Stimulated activated CD8-positive, alpha-beta memory T cell treated with anti-CD3 and anti-CD28 coated beads, Interleukin-12 subunit alpha, Interleukin-12 subunit beta, amount 100 ng/mL, for 1 hour (primary cell): Measurements from ENCODE around the gene LRIG1.

Experiments used
- DNase-seq: peaks from one replicate; pipeline ENCODE4 v3.0.0-alpha.2; 2020; ENCODE audit warnings: low read depth

Gene LRIG1

DNA sequence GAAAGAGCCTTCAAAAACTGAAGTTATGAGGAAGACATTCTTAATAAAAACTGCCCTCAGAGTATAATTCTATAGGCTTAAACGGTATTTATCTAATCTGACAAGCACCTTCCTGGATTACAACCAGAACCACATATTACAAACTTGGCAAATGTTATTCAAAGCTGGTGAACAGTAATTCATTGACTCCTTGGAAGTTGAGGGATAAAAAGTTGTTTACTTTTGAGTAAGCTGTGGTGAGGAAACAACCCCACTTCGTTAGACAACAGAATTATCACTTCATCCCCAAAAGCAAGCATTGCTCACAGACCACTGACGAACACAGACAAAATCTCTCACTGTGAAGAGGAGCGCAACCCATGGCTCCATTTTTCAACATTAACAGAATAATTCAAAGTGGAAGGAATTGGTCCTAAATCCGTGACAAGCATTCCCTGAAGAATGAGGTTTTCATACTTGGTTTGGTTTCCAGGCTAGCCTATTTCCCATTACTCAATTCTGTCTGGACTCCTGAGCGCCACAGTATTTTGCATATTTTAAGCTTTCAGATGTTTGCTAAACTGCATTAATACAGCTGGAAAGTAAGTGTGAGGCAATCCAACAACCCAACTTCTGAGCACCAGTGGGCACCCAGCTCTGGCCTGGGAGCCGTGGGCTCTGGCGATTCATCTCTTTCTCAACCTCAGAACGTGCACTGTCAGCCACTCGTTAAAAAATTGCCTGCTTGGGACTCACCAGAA, 32.7 kb downstream of the LRIG1 start:
- DNase-seq = no peak

- no peak for DNase-seq
These were observed 34.1 kb downstream of the LRIG1 start for GRCh38 chr3:66466606-66467270.

DNA sequence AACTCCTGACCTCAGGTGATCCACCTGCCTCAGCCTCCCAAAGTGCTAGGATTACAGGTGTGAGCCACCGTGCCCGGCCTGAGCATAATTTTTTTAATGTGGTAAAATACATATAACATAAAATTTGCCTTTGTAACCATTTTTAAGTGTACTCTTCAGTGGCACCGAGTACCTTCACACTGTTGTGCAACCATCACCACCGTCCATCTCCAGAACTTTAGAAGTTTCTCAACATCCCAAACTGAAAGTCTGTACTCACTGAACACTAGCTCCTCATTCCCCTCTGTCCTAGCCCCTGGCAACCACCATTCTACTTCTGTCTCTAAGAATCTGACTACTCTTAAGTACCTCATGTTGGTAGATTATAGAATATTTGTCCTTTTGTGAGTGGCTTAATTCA, 35.2 kb downstream of the LRIG1 start:
- DNase-seq = no peak

GRCh38 chr3:66465034-66465433, 35.8 kb downstream of the LRIG1 start:
- no peak for DNase-seq

DNA sequence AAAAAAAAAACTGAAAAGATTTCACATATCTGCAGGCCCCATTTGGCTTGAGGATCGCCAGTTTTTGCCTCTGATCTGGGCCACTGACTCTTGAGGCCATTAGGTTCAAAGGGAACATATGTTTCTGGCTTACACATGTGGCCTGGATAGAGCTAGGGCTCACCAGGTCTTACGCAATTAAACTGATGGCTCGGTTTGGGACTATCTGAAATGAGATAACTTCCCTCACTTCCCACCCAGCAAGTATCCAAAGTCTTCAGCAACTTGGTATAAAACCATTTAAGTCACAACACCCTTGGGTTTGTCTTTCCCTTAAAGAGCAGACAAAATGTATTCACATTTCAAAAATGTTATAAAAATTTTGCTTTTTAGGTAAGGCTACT, 36.3 kb downstream of the LRIG1 start:
- no peak for DNase-seq

- no peak for DNase-seq
These were observed 36.9 kb downstream of the LRIG1 start for GRCh38 chr3:66463730-66464511.

DNA sequence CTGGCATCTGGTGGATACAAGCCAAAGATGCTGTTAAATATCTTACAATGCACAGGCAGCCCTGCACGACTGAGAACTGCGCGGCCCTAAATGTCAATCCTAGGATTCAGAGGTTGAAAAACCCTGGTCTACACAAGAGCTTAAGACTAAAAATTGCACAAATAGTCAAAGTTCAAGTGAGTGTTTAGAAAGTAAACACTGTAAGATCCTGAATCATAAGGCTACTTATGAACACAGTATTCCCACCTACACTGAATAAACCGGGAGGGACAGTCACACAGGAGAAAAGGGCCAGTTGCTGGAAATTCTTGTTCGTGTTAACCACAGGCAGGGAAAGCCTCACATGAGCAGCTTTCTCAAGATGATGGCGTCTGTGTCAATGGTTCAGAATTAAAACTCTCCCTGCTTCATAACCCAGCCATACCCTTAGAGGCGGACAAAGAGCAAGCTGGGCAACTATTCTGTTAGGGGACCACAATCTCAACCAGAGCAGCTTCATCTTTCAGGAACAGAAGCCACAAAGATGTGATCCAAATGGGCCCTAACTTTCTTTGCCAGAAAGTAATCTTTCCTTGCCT, 37.7 kb downstream of the LRIG1 start:
- DNase-seq = no peak

DNA sequence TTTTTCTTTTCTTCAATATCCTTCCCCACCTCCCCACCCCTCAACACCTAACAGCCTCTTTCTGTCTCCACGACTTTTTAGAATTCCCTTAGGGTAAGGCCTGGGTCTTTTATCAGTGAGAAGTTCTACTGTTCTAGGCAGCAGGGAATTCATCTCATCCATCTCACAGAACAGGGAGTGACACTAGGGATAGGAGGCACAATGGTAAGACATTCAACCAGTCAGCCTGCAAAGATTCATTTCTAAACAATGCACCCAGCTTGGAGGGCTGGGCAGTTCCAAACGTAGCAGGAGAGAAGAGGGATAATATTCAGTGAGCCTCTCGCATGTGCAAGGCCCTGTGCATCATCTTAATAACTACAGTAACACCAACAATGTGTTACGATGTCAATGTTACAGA, 43.6 kb downstream of the LRIG1 start:
- no peak for DNase-seq

DNA sequence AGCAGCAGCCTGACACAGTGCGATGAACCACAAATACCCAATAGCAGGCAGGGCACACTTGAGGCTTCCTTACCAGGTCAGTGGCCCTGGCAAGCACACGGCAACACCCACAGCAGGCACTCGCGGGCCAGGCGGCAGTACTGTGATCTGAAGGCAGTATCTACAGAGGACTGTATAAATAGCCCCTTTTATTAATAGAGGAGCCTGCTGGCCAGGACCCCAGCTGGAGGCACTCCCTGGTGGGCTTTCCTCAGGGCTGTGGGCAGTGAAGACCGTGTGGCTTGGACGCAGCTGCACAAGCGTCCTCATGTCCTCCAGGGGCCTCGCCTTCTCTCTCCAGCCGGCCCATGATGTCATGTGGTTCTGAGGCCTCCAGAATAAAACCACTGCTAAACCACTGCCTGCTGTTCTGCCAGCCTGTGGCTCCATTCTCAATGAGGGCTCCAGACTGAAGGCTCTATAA, 44.1 kb downstream of the LRIG1 start:
- no peak for DNase-seq

DNA sequence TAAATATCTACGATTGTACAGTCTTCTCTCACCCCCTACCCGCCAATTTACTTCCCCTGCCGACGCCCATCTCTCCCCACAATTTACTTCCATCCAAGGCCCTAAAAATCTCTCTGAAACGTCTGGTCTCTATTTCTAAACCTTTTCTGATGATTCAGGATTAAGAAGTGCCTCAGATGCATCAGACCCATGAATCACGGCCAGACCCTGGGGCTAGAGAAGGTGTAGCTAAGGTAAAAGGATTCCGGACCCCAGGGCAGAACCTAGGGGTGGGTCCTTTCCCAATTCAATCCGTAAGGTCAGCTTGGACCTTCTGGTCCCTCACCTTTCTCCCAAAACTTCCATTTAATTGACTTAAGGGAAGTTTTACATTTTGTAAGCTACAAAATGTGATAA, 46.4 kb downstream of the LRIG1 start:
- DNase-seq = no peak

DNA sequence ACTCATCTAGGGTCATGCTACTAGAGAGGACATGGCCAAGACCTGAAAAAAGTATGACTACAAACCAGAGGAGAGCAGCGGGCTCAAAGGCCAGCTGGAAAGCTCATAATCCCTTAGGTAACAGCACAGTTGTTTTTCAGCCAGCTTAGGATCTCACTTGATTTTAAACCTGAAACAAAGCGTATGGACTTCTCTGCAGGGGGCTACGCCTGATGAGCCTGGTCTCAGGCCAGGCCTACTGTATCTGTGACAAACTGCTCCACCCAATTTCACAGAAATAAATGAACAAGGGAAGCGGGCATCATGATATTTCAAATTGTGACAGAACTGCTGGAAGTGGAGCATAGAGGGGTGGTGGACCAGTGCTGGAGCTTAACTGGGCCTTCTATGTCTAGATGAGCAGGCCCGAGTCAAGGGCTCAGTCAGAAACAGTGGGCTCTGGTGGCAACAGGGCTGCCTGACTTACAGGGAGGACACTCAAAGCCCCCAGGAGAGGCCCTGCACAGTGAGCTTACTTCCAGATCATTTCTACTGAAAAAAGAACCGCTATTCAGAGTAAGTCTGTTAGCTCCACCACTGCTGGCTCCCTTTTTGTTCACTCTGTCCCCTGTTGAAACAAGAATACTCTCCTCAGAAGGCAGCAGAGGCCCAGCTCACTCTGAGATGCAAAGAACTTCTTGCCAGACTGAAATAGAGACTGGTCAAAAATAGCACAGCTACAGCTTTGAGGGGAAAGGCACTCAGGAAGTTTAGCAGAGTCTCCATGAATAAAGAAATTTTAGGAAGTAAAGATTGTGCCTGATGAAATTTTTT, 47.0 kb downstream of the LRIG1 start:
- DNase-seq = no peak

- no peak for DNase-seq
These were observed 48.4 kb downstream of the LRIG1 start for GRCh38 chr3:66452303-66453011.

- DNase-seq = no peak
These were observed 49.1 kb downstream of the LRIG1 start for GRCh38 chr3:66451766-66452165.

DNA sequence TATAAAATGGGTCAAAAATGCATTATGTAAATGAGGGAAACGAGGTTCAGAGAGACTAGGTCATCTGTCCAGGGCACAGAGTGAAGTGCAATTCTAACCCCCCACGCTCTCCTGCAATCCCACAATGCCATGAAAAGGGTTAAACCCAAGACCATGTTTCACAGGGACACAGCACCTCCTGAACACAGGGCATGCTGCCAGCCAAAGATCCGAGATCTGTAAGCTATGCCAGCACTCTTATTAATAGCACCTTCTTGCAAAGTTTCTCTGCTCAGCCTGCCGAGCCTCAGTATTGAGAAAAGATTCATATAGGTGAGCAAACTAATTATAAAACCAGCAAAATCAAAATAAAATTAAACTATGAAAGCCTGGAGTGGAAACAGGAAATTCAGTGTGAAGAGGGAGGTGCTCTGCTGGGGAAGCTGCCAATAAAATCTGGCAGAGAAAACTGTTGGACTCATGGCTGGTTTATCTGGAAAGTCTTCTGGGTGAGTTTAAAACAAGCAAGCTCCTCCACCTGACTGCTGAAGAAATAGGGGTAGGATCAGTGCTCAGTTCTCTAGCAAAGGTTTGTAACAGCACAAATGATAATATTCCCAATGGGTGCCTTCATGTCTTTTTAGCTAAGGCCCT, 50.3 kb downstream of the LRIG1 start:
- no peak for DNase-seq

DNA sequence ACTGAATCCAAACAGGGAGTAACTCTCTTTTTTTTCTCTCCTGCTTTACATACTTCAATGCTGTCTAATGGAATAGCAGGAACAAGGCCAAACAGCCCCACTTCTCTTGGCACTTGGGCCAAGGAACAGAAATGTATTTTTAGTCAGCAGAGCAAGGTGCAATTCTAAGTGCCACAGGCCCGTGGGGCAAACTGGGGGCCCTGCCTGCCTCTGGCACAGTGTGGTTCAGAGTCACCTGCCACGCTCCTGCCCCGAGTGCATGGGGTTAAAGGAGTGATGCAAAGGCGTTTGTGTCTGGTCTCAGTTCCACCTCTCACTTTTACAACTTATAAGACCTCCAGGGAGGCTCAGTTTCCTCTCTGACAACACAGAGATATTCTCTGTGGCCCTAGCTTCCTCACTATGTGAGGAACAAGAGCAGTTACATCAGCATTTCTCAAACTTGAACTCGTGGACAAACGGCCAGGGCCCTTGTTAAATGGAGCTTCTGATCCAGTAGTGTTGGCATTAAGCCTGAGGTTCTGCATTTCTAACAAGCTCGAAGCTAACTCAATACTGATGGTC, 51.3 kb downstream of the LRIG1 start:
- DNase-seq = no peak

DNA sequence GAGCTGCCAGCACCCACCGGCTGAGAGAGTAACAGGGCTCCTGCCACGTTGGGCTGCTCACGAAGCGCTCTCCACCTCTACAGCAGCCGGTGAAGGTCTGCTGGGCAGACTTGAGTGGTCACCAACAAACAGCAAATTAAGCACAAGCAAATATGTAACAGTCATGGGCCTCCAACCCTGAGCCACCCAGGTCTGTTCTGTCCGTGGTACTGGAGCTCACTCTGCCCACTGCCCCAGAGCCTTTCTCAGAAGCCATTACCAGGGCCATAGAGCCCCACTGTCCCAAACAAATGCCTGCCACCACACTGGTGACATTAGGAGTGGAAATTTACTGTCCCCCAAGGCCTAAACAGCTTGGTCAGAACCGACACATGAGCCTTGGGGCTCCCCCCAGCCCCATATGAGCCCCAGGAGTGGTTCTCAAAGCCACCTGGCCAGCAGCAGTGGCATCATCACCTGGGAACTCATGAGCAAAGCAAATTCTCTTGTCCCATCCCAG, 56.6 kb downstream of the LRIG1 start:
- DNase-seq = no peak

DNA sequence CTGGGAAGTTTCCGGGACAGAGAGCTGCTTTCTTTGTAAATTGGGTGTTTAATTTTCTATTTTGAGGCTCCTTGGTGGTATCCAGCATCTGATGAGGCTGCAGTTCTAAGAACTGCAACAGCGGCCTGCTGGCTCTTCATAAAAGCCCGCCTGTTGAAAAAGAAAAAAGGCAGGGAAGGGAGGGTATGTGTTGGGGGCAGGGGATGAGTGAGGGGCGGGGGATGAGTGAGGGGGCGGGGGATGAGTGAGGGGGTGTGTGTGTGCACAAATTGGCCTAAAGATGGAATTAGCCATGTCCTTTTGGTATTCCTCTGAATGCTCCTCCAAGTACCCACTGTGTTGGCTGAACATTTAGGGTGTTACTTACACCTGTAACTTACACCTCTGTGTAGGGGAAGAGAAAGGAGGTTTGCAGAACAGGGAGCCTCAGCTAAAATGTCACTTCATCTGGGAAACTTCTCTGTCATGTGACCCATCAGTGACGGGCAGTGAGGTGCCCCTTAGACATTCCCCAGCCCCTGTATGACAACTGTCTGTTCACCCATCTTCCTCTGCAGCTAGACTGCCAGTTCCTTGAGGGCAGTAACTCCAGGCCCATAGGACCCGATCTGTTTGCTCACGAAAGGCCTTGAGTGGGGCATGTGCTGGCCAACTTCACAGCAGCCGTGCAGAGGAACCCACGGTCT, 57.6 kb downstream of the LRIG1 start:
- no peak for DNase-seq

DNA sequence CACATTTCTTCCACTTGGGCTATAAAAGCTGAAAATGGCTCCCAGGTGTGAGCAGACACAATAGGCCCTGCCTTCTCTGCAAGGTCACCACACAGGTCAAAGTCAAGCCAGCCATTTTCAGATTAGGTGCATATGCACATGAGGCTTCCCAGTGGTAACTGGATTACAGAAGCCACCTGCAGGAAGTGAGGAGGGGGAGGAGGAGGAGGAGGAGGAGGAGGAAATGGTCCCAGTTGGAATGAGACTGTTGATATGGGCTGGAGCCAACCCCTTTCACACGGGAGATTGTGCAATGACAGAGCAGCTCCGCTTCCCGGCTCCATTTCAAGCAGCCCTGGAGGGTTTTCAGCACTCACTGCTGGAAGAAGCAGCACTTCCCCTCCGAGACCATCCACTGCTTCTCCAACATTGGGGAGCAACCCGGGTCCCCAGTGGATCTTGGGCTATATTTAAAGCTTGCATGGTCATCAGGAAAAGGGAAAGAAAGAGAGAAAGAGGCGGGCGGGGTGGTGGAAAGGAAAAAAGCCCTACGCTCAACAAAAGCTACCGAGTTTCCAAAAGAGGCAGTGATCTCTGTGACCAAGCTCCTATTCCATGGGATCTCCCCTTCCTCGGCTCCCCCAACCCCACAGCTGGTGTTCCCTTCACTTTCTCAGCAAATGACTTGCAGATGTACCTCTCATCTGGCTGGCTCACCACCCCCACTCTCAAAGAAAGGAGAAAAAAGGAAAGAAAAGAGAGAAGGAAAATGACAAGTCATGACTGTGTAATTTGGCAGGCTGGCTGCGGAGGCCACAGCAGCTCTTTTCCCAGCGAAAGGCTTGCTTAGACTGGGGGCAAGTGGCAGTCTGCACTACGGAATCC, 58.3 kb downstream of the LRIG1 start:
- no peak for DNase-seq

GRCh38 chr3:66441692-66442091, 59.1 kb downstream of the LRIG1 start:
- no peak for DNase-seq
